SJCRH30 (cell line): ENCODE measurements around the gene NCOA1. TPM values are rescaled to one million over a fixed set of nuclear protein-coding genes. Genes with fewer than 3 reads are reported as not detected.

Experiments
- DNase-seq, 2 experiments: peaks; one replicate each; pipeline ENCODE4 v3.0.0-alpha.2; 2015 to 2020
- H3K27ac ChIP-seq: fragments of 250-450 bp; sonication (Bioruptor Pico); 2 replicates; pipeline ENCODE4 v1.5.1; 2020; ENCODE audit warnings: mild to moderate bottlenecking, moderate library complexity
- H3K27me3 ChIP-seq: fragments of 250-450 bp; sonication (Bioruptor Pico); 2 replicates; pipeline ENCODE4 v1.5.1; 2020; ENCODE audit warnings: mild to moderate bottlenecking, moderate library complexity
- H3K36me3 ChIP-seq: fragments of 250-450 bp; sonication (Bioruptor Pico); 2 replicates; pipeline ENCODE4 v1.5.1; 2020; ENCODE audit warnings: mild to moderate bottlenecking, moderate library complexity
- H3K4me1 ChIP-seq: fragments of 250-450 bp; sonication (Bioruptor Pico); 2 replicates; pipeline ENCODE4 v1.5.1; 2020; ENCODE audit warnings: mild to moderate bottlenecking, moderate library complexity
- H3K4me3 ChIP-seq: fragments of 250-450 bp; sonication (Bioruptor Pico); 2 replicates; pipeline ENCODE4 v1.5.1; 2020; ENCODE audit warnings: mild to moderate bottlenecking, moderate library complexity
- H3K9me3 ChIP-seq: fragments of 250-450 bp; sonication (Bioruptor Pico); replicated peaks from 2 replicates; pipeline ENCODE4 v1.5.1; 2020; ENCODE audit warnings: mild to moderate bottlenecking, moderate library complexity
- total RNA-seq: library from RNA; depleted of rRNA; stranded (reverse); fragments of >200 nt; shearing (Covaris generic); gene quantifications from 2 replicates; pipeline ENCODE4 v1.2.3, GENCODE V29; 2014

Gene NCOA1
- total RNA-seq, 1 experiment from 2014 or later, result 121 TPM

DNA sequence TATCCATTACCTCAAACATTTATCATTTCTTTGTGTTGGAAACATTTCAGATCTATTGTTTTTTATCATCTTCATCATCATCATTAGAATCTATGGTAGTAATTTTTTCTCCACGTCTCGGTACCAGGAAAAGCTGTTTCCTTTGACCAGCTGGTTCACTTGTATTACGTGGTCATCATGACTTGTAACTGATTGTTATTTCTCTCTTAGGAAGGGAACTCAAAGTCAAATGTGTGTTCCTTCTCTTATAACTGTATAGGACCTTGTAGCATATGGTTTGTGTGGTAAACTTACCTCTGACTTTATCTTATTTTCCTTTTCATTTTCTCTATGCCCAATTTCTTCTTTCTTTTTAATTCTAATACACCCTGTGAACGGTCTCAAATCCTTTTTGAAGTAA lies 16.5 kb downstream of the NCOA1 start:
- no peak for DNase-seq
- no peaks in the 10 kb centered on the region for H3K27me3 ChIP-seq
- peaks cover 22% of the 10 kb centered on the region for H3K36me3 ChIP-seq
- H3K9me3 ChIP-seq, result 0 out of 2 replicates have a peak, but pooled peaks cover 3% of the 10 kb centered on the region
- H3K4me3 ChIP-seq, result no peak overlapping the region
- no peak overlapping the region for H3K27ac ChIP-seq
- H3K4me1 ChIP-seq, result no peaks in the 10 kb centered on the region

GRCh38 chr2:24508878-24509277 lies 17.8 kb downstream of the NCOA1 start:
- no peak overlapping the region for H3K27ac ChIP-seq
- DNase-seq, result no peak
- H3K9me3 ChIP-seq, result no peaks in the 10 kb centered on the region
- no peaks in the 10 kb centered on the region for H3K27me3 ChIP-seq
- H3K36me3 ChIP-seq, result peaks cover 22% of the 10 kb centered on the region
- no peak overlapping the region for H3K4me3 ChIP-seq
- no peaks in the 10 kb centered on the region for H3K4me1 ChIP-seq

GRCh38 chr2:24509425-24509824 lies 18.4 kb downstream of the NCOA1 start:
- no peaks in the 10 kb centered on the region for H3K4me1 ChIP-seq
- no peaks in the 10 kb centered on the region for H3K27me3 ChIP-seq
- H3K27ac ChIP-seq, result no peak overlapping the region
- DNase-seq, result no peak
- peaks cover 22% of the 10 kb centered on the region for H3K36me3 ChIP-seq
- no peak overlapping the region for H3K4me3 ChIP-seq
- H3K9me3 ChIP-seq, result no peaks in the 10 kb centered on the region

GRCh38 chr2:24509840-24510239 lies 18.8 kb downstream of the NCOA1 start:
- Histone ChIP-seq H3K4me3 (no peak overlapping the region), H3K36me3 (peaks cover 22% of the 10 kb centered on the region), H3K27ac (no peak overlapping the region), H3K4me1 (no peaks in the 10 kb centered on the region), H3K27me3 (no peaks in the 10 kb centered on the region), H3K9me3 (no peaks in the 10 kb centered on the region)
- no peak for DNase-seq

GRCh38 chr2:24510771-24511170 lies 19.7 kb downstream of the NCOA1 start:
- H3K4me1 ChIP-seq, result no peaks in the 10 kb centered on the region
- no peaks in the 10 kb centered on the region for H3K27me3 ChIP-seq
- H3K4me3 ChIP-seq, result no peak overlapping the region
- no peak for DNase-seq
- no peak overlapping the region for H3K27ac ChIP-seq
- no peaks in the 10 kb centered on the region for H3K9me3 ChIP-seq
- H3K36me3 ChIP-seq, result peaks cover 16% of the 10 kb centered on the region

- Histone ChIP-seq H3K36me3 (peaks cover 11% of the 10 kb centered on the region), H3K27ac (no peak overlapping the region), H3K4me1 (no peaks in the 10 kb centered on the region), H3K4me3 (no peak overlapping the region), H3K27me3 (no peaks in the 10 kb centered on the region), H3K9me3 (no peaks in the 10 kb centered on the region)
- no peak for DNase-seq
Measured at GRCh38 chr2:24511198-24511597, 20.1 kb downstream of the NCOA1 start.

GRCh38 chr2:24511894-24512293 lies 20.8 kb downstream of the NCOA1 start:
- Histone ChIP-seq H3K9me3 (no peaks in the 10 kb centered on the region), H3K4me3 (no peak overlapping the region), H3K27me3 (no peaks in the 10 kb centered on the region), H3K4me1 (no peaks in the 10 kb centered on the region), H3K27ac (no peak overlapping the region), H3K36me3 (peaks cover 7% of the 10 kb centered on the region)
- DNase-seq, result no peak

DNA sequence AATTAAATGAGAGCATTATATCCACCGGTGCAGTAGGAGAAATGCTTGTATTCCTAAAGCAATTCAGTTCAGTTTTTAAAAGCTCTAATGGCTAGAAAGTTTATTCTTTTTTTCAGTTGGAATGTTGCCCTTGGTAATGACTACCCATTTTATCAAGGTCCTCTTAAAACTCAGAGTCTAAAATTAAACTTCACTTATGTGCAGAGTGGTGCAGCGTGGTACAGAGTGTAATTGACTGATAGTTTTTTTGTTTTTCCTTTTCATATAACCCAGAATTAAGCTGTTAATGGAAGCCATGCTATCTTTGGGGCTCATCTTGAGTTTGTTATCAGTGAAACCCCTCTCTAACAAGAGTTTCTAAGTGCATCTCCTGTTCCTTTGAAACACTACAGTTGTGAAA lies 21.4 kb downstream of the NCOA1 start:
- H3K36me3 ChIP-seq, result peaks cover 7% of the 10 kb centered on the region
- no peaks in the 10 kb centered on the region for H3K4me1 ChIP-seq
- no peaks in the 10 kb centered on the region for H3K27me3 ChIP-seq
- H3K4me3 ChIP-seq, result no peak overlapping the region
- H3K9me3 ChIP-seq, result no peaks in the 10 kb centered on the region
- no peak for DNase-seq
- no peak overlapping the region for H3K27ac ChIP-seq

DNA sequence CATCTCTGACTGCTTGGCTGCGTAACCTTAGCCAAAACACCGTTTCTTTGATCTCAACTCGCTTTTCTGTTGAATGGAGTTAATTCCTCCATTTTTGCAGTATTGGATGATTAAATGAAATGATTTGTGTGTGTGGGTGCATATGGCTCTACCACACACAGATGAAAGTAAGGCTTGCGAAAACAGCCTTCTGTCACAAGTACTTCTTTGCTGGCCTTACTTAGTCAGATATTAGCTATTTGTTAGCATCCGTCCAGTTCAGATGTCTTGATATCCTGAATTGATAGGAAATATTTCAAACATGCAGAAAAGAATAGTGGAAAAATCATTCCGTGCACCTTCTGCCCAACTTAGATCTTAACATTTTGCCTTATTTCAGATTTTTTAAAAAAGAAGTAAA lies 21.8 kb downstream of the NCOA1 start:
- Histone ChIP-seq H3K9me3 (no peaks in the 10 kb centered on the region), H3K27me3 (no peaks in the 10 kb centered on the region), H3K27ac (no peak overlapping the region), H3K4me1 (no peaks in the 10 kb centered on the region), H3K36me3 (peaks cover 6% of the 10 kb centered on the region), H3K4me3 (no peak overlapping the region)
- DNase-seq, result no peak

GRCh38 chr2:24513281-24514071 lies 22.4 kb downstream of the NCOA1 start:
- Histone ChIP-seq H3K27ac (no peak overlapping the region), H3K4me3 (no peak overlapping the region), H3K27me3 (no peaks in the 10 kb centered on the region), H3K4me1 (no peaks in the 10 kb centered on the region), H3K36me3 (peaks cover 3% of the 10 kb centered on the region), H3K9me3 (no peaks in the 10 kb centered on the region)
- no peak for DNase-seq

GRCh38 chr2:24514820-24515219 lies 23.8 kb downstream of the NCOA1 start:
- H3K4me3 ChIP-seq, result no peak overlapping the region
- no peak overlapping the region for H3K27ac ChIP-seq
- H3K27me3 ChIP-seq, result no peaks in the 10 kb centered on the region
- H3K4me1 ChIP-seq, result no peaks in the 10 kb centered on the region
- H3K36me3 ChIP-seq, result peaks cover 7% of the 10 kb centered on the region
- H3K9me3 ChIP-seq, result no peaks in the 10 kb centered on the region
- no peak for DNase-seq

DNA sequence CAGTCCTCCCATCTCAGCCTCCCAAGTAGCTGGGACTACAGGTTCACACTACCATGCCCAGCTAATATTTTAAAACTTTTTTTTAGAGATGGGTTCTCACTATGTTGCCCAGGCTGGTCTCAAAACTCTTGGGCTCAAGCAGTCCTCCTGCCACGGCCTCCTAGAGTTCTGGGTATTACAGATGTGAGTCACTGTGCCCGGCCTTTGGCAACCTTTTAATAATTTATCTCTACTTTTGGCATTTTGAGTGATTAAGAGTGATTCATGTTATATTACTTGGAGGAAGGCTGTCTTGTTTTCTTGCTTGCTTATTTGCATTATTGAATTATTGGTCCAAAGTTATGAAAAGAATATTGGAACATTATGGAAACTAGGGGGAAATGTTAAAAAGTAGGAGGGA lies 24.3 kb downstream of the NCOA1 start:
- H3K36me3 ChIP-seq, result peaks cover 9% of the 10 kb centered on the region; the same call in 1 of the 2 replicates
- no peak overlapping the region for H3K27ac ChIP-seq
- DNase-seq, result no peak
- no peaks in the 10 kb centered on the region for H3K27me3 ChIP-seq
- H3K4me3 ChIP-seq, result no peak overlapping the region
- no peaks in the 10 kb centered on the region for H3K4me1 ChIP-seq
- 0 out of 2 replicates have a peak, but pooled peaks cover under 1% of the 10 kb centered on the region for H3K9me3 ChIP-seq

DNA sequence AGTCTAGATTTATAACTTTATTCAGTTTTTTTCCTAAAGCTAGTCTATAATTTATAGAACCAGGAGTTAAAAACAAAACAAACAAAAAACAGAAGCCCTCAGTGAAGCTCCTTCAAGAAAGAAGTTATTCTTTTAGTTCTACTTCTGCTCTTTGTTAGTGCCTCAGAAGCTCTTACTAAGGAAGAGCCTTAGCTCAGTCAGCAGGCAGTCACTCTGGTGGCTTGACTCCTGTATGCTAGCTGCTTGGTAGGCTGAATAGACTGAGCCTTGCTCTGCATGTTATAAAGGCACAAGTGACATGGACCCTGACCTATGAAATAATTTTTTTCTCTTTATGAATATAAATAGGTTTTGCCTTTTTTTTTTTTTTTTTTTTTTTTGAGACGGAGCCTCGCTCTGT lies 24.8 kb downstream of the NCOA1 start:
- no peak overlapping the region for H3K27ac ChIP-seq

DNA sequence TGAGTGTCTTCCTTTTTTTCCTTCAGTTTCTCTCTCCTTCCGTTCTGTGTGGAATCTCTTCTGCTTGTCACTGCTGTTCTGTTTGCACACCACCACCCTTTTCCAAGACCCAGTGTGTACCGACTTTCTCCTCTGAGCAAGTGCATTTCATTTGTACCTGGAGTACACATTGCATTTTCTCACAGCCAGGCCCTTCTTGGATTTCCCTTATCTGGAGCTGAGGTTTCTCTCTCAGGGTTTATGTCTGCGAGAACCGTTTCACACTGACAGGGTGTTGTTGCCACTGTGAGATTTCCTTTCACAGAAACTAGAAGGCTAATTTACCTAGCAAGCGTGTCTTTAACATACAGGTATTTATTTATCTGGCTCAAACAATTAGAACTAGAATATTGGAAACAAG lies 26.2 kb downstream of the NCOA1 start:
- H3K9me3 ChIP-seq, result 0 out of 2 replicates have a peak, but pooled peaks cover 3% of the 10 kb centered on the region
- no peak overlapping the region for H3K27ac ChIP-seq
- H3K4me1 ChIP-seq, result no peaks in the 10 kb centered on the region
- no peaks in the 10 kb centered on the region for H3K27me3 ChIP-seq
- H3K36me3 ChIP-seq, result peaks cover 21% of the 10 kb centered on the region
- no peak for DNase-seq
- no peak overlapping the region for H3K4me3 ChIP-seq

More for the DNA sequence above, 24.8 kb downstream of the NCOA1 start:
- DNase-seq, result peak in 1 of 2 experiments; percentile 25
- Histone ChIP-seq H3K4me3 (no peak overlapping the region), H3K9me3 (0 out of 2 replicates have a peak, but pooled peaks cover 3% of the 10 kb centered on the region), H3K4me1 (no peaks in the 10 kb centered on the region), H3K27me3 (no peaks in the 10 kb centered on the region), H3K36me3 (peaks cover 11% of the 10 kb centered on the region; the same call in 1 of the 2 replicates)

- 0 out of 2 replicates have a peak, but pooled peaks cover 3% of the 10 kb centered on the region for H3K9me3 ChIP-seq
- no peak overlapping the region for H3K4me3 ChIP-seq
- no peaks in the 10 kb centered on the region for H3K4me1 ChIP-seq
- no peak overlapping the region for H3K27ac ChIP-seq
- H3K27me3 ChIP-seq, result no peaks in the 10 kb centered on the region
- no peak for DNase-seq
- peaks cover 33% of the 10 kb centered on the region for H3K36me3 ChIP-seq
Measured at GRCh38 chr2:24520175-24520574, 29.1 kb downstream of the NCOA1 start.
